Measurements from ENCODE around the gene MDM4. TPM values are rescaled to one million over a fixed set of nuclear protein-coding genes. Genes with fewer than 3 reads are reported as not detected.

MDM4 gene
- total RNA-seq, 1 experiment from 2014 or later, result 42.1 TPM

DNA sequence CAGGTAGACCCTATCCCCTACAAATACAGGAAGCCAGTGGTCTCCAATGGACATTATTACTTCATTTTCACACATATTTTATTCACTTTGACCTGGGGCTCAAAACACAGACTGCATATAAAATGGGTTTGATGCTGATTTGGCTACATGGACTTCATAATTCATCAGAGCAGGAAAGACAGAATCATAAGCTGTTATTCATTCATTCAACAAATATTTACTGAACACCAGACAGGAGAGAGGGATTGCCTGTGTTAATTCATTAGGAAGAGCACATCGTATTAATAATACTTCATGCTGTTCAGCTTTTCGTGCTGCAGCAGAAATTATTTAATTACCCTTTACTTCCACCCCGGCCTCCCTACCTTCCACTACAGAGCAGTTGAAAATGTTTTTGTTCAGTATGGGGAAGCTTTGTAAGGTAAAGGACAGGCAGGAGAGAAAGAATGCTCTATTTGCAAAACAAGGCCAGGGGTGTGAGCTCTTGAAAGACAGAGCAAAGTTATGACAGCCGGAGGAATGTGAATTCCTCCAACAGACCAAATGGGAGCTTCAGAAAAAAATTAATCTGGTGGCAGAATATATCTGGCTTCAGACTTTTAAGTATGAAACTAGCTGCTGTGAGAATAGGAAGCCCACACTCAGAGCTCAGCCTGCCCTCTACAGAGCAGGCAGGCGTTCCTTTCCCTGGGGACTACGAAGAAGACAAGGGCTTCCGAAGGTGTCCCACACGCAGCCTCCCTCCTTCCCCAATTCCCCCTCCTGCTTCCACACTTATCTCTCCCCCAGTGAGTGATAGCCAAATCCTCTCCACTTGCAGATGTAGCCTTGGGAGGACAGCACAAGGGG lies 58.0 kb downstream of the MDM4 start:
- BruUV-seq (replicated peaks), result no TSS peak
- no peaks in the 10 kb centered on the region for H3K9me3 ChIP-seq (ENCODE audit: control insufficient read depth, insufficient read depth, low read depth, low read length)
- POLR2A ChIA-PET, result no interaction called here
- no peaks in the 10 kb centered on the region for H3K36me3 ChIP-seq (ENCODE audit: control insufficient read depth, insufficient read depth, low read length)
- TF ChIP-seq CTCF (IDR thresholded peaks at IDR 0.05), result no peak
- no peak for TF ChIP-seq TCF7L2 (IDR thresholded peaks at IDR 0.05; ENCODE audit: low read depth, low read length)
- no peak for TF ChIP-seq POLR2AphosphoS5 (IDR thresholded peaks at IDR 0.05; ENCODE audit: low read depth, low read length)
- DNase-seq (ENCODE audit: low read depth, low spot score), result no peak
- intact Hi-C loops (cut with micrococcal nuclease; ENCODE audit: unreplicated experiment), result no loop called here
- H3K4me1 ChIP-seq (ENCODE audit: control insufficient read depth, insufficient read depth, low read length), result no peaks in the 10 kb centered on the region
- H3K27ac ChIP-seq (ENCODE audit: low read length), result no peak overlapping the region
- no peak overlapping the region for H3K4me3 ChIP-seq (ENCODE audit: low read depth in 2 of 2, low read length in 2 of 2)
- no peaks in the 10 kb centered on the region for H3K27me3 ChIP-seq (ENCODE audit: control insufficient read depth, insufficient read depth, low read length)
- ATAC-seq, result no peak
- in situ Hi-C loops (cut with HindIII; ENCODE audit: low pct_unique_long_range_greater_than_20kb, low sequenced_read_pairs), result no loop called here
- CTCF ChIA-PET, result interaction anchor here (1.3 to 1.4 kb wide), 2 partner anchors 9 to 233 kb away, joined by 3 read pairs; no protein-coding TSS in a partner anchor

DNA sequence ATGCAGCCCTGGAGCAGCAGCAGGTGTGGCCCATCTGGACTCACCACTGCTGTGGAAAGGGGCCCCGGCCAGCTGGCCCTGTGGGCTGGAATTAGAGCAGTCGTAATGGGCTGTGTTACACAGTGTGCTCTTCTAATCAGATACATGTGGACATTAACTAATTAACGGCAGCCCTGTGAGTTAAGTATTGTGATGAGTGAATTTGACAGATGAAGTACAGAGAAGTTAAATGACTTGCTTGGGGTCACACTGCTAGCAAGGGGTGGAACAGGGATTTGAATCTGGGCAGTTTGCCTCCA lies 58.6 kb downstream of the MDM4 start:
- intact Hi-C loops (cut with micrococcal nuclease; ENCODE audit: unreplicated experiment), result no loop called here
- no peaks in the 10 kb centered on the region for H3K4me1 ChIP-seq (ENCODE audit: control insufficient read depth, insufficient read depth, low read length)
- in situ Hi-C loops (cut with HindIII; ENCODE audit: low pct_unique_long_range_greater_than_20kb, low sequenced_read_pairs), result no loop called here
- H3K27ac ChIP-seq (ENCODE audit: low read length), result no peak overlapping the region
- H3K4me3 ChIP-seq (ENCODE audit: low read depth in 2 of 2, low read length in 2 of 2), result no peak overlapping the region
- no TSS peak for BruUV-seq (replicated peaks)
- ATAC-seq (no peak), DNase-seq (ENCODE audit: low read depth, low spot score) (no peak)
- ChIA-PET CTCF (interaction anchor here (1.3 to 1.4 kb wide), 2 partner anchors 9 to 233 kb away, joined by 3 read pairs; no protein-coding TSS in a partner anchor), POLR2A (no interaction called here)
- TF ChIP-seq REST (IDR thresholded peaks at IDR 0.05; ENCODE audit: insufficient read depth in 1 of 2, low read depth in 2 of 2, low read length in 1 of 2) (no peak), TCF7L2 (IDR thresholded peaks at IDR 0.05; ENCODE audit: low read depth, low read length) (no peak), SIN3A (IDR thresholded peaks at IDR 0.05; ENCODE audit: borderline replicate concordance, insufficient read depth, low read depth, low read length) (no peak), POLR2AphosphoS5 (IDR thresholded peaks at IDR 0.05; ENCODE audit: low read depth, low read length) (no peak), CTCF (IDR thresholded peaks at IDR 0.05) (no peak)
- no peaks in the 10 kb centered on the region for H3K36me3 ChIP-seq (ENCODE audit: control insufficient read depth, insufficient read depth, low read length)
- H3K9me3 ChIP-seq (ENCODE audit: control insufficient read depth, insufficient read depth, low read depth, low read length), result no peaks in the 10 kb centered on the region
- H3K27me3 ChIP-seq (ENCODE audit: control insufficient read depth, insufficient read depth, low read length), result no peaks in the 10 kb centered on the region
